HG02981 (cell line): ENCODE measurements around the gene UBE2R2.
"Not testable (repeated sequence)": the region's sequence is repeated elsewhere in the genome, so short reads cannot be mapped to it uniquely, and the experiment has no call there.

Experiments
- ATAC-seq: cut with Tn5 transposase; IDR thresholded peaks from one replicate; pipeline ENCODE4 v1.9.1; 2021; ENCODE audit warnings: mild to moderate bottlenecking, moderate library complexity; ENCODE audit not compliant: unreplicated experiment

Gene UBE2R2

DNA sequence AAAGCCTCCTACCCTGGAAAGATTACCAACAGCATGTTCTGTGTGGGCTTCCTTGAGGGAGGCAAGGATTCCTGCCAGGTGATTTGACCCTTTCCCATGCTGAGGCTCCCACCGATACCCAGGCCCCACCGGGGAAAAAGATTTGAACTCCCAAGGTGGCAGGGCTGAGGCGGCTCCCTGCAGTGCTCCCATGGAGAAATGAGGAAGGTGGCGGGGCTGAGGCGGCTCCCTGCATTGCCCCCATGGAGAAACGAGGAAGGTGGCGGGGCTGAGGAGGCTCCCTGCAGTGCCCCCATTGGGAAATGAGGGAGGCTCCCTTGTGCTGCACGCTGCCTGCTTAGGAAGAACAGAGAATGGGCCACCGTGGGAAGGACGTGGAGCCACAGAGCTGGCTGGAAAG is 18.4 kb upstream of the UBE2R2 start:
- no peak for ATAC-seq

DNA sequence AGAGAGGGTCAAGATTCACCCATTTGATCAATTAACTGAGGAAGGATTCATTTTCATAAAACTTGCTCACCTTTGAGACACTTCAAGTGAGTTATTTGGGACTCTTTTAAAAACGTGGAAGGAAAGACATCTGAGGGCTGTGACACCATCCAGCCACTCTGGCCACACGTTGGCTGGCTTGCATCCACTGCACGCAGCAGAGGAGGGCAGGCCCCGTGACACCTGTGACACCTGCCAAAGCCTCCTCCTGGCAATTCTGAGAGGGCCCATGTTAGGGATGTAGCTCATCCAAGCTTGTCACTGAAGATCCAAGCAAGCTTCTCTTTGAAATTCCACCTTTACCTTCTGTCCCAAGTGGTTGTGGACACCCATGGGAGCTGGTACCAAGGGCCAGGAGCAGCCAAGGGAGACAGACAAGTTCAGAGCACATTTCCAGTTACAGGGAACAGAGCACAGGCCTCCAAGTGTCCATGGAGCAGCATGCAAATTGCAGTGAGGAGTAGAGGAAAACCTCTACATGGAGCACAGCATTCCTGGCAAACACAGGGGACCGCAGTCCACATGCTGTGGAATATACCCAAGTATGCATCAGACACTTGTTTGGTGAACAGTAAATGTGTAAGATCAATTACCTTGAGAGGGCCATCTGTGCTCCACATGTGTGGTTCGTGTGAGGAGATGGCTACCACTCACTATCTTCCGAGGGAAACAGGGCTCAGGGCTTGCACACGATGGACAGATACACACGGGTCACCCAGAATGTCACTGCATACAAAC is 16.8 kb upstream of the UBE2R2 start:
- ATAC-seq: no peak

DNA sequence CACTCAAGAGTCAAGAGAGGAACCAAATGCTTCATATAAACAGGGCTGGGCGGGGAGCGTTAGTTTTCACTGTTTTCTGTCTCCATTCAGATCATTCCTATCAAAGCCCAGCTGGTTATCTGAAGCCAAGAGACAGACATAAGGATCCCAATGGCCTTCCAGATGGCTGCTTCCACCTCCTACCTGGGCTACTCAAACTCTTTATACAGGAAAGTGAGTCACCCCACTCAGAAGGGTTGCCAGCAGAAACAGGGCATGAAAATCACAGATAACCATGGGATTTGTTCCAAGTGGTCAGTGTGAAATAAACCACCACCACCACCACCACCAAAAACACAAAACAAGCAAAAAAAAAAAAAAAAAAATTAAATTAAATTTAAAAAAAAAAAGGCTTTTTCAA is 16.1 kb upstream of the UBE2R2 start:
- no peak for ATAC-seq

DNA sequence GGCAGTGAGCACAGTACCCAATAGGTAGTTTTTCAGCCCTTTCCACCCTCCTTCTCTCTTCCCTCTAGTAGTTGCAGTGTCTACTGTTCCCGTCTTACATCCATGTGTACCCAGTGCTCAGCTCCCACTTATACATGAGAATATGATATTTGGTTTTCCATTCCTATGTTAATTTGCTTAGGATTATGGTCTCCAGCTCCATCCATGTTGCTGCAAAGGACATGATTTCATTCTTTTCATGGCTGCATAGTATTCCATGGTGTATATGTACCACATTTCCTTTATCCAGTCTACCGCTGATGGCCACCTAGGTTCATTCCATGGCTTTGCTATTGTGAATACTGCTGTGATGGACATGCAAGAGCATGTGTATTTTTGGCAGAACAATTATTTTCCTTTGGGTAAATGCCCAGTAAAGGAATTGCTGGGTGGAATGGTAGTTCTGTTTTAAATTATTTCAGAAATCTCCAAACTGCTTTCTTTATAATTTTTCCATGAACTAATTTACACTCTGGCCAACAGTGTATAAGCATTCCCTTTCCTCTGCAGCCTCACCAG is 14.9 kb upstream of the UBE2R2 start:
- not testable (repeated sequence) for ATAC-seq

DNA sequence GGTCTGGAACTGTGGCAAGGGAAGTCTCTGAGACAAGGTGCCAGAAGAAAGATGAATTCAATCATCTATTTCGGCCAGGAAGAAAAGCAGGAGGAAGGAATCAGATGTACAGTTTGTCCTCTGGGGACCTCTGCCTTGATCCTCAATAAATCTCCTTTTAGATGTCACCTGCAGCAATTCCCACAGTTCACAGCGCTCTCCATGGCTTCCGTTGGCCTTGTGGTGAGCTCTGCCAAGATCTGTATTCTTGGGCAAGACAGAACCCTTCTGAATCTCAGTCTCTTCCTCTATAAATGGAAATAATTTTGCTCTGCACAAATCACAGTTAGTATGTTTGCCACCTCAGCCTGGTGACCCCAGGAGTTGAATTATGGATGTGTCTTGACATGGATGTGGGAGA is 12.8 kb upstream of the UBE2R2 start:
- not testable (repeated sequence) for ATAC-seq

DNA sequence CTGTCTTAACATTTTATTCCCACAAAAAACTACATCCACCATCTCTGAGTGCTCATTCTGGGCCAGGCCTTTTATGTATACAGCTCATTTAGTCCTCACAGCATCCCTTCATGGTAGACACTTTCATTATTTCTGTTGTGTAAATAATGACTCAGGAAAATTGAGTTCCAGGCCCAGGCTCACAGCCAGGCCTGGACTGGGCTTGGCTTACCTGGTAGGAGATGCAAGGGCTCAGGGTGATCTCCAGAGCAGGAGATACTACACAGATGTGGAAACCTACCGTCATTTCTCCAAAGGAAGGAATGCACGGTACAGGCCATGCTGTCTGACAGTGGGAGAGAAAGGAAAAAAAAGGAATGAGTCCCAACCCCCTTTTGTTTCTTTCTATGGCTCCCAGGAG is 9.8 kb upstream of the UBE2R2 start:
- not testable (repeated sequence) for ATAC-seq

DNA sequence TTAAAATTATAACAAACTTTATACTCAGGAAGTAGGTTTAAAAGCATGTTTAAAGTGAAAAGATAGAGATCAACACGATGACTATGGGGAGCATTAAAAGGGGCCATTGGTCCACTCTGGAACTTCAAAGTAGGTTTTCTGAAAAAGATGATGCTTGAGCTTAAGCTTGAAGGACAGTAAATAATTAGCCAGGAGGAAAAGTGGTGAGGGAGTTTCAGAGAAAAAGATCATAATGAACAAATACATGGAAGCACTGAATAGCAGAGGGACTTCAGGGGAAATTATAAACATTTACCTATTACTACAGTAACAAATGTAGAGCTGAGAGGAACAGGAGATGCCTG is 8.0 kb upstream of the UBE2R2 start:
- ATAC-seq: peak; percentile 39

DNA sequence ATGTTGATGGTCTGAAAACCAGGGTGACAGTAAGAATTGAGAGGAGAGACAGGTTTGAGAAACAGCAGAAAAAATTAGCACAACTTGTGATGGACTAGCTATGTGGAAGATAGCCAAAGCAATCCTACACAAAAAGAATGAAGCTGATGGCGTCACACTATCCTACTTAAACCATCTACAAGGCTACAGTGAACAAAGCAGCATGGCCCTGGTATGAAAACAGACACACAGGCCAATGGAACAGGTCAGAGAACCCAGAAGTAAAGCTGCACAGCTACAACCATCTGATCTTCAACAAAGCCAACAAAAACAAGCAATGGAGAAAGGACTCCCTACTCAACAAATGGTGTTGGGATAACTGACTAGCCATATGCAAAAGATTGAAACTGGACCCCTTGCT is 7.5 kb upstream of the UBE2R2 start:
- ATAC-seq: no peak

DNA sequence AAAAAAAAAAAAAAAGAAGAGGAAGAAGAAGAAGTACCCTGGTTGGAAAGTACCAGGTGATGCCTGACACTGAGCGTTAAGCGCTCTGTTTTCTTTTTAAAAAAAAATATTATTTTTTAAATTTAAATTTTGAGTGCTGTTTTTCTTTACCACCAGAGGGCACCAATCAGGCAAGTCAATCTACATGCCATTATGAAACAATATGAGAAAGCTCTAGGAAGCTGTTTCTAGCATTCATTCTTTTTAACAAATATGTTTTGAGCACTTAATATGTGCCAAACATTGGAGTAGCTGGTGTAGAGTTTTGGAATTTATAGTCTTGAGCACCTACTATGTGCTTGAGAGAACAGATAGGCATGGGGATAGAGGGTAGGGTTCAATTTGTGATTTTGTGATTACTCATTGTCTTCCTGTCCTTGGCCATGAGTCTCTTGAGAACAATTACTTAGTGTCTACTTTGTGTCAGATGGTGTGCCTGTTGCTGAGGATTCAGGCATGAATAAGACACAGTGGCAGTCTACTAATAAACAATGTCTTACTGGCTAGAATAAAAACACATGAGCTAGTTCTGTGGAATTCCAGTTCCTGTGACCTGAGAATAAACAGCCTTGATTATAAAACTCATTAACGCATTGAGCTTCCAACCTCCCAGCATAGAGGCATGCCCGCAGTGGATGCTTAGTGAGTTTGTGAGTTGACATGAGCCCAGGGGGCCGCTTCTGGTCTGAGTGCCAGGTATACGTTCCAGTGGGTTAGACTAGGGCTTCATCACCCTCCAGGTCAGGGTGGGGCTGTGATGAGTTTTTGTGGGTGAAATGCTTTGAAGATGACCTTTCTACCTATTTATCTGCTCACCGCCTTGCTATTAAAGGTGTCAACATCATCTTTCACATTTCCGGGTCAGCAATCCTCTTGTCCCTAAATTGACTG is 3.0 kb upstream of the UBE2R2 start:
- ATAC-seq: no peak

DNA sequence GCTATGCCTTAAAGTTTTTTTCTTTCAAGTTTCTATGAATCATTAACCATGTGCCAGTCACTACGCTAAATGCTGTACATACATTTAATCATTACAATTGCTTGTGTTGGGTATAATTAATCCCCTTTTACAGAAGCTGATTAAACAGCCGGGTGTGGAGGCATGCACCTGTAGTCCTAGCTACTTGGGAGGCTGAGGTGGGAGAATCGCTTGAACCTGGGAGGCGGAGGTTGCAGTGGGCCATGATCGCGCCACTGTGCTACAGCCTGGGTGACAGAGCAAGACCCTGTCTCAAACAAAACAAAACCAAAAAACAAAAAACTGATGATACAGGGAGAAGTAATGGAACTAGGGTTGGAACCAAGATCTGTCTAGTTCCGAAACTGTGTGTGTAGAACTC is 1.2 kb upstream of the UBE2R2 start:
- ATAC-seq: no peak

DNA sequence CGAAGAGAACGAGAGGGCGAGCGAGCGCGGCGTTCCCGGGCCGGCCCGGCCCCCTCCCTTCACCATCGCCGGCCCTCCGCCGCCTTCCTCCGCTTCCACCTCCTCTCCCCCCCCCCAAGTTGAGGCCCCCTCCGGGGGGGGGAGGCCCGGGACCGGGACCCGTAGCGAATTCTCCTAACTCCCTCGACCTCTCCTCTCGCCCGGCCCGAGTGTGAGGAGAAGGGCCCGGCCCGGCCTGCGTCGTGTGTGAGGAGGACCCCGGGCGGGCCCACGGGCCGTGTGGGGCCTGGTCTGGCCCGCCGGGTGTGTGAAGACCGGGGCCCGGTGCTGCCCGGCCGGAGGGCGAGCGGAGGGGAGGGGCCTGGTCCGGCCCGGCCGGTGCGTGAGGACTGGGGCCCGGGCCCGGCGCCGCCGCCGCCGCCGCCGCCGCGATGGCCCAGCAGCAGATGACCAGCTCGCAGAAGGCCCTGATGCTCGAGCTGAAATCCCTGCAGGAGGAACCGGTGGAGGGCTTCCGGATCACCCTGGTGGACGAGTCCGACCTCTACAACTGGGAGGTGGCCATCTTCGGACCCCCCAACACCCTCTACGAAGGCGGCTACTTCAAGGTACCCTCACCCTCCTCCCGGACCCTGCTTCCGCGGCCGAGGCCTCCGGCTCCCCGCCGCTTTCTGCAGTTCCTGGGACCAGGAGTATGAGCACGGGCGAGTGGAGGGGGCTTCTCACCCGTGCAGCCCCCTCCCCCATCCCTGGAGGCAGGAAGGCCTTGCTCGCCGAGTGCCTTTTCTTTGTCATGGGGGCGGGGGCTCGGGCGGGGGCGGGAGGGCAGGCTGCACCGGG is 587 bp downstream of the UBE2R2 start:
- ATAC-seq: peak; percentile 23

DNA sequence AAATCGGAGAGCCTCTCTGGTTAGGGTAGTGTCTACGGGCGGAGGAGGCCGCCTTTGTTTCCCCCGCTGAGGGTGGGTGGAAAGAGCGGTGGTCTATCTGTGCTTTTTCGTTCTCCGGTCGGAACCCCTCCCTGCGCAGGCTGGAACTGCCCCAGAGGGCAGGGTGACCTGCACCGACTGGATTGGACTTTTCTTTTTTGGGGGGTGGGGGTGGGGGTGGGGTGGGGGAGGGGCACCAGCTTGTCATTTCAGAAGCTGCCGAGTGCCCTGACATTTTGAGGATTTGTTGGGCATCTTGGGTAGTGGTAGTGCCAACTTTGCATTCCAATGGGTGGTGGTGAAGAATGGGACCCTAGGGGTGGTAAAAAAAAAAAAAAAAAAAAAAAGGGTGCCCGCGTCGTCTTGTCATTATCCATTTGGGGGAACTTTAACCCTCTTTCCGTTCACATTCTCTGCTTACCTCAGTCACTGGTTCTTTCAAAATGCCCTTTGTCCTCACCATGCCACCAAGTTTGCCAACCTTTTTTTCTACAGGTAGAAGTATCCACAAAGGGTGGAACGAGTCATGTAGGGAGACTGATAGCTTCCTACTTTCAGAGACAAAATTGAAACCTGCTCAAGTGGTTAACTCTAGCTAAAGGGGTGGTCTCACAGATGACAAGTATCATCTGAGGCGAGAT is 1.3 kb downstream of the UBE2R2 start:
- no peak for ATAC-seq

DNA sequence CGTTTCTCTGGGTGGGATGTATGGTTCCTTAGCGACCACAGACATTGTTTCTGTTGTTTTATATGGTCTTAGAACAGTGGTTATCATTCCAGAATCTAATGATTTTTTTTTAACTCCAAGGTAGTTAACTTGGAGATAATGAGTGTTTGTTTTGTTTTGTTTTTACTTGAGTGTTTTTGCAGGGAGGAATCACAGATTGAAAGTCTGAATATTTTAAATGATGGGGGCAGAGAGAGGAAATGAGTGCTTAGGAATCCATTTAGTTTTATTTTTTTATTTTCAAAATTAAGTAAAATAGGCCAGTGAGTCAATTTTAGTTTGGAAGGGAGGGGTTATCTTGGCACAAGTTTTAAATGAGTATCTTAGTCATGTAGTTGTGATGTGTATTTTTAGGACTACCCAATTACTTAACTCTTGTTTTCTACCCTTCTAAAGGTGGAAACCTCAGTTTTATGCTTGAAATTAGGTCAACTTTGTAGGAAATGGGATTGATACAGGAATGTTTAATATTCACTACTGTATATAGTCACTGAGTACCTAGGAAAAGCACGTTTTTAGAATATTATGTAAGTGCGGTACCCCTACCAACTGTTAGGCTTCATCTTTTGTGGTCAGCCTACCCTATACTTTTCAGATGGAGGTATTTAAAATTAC is 2.0 kb downstream of the UBE2R2 start:
- ATAC-seq: no peak

DNA sequence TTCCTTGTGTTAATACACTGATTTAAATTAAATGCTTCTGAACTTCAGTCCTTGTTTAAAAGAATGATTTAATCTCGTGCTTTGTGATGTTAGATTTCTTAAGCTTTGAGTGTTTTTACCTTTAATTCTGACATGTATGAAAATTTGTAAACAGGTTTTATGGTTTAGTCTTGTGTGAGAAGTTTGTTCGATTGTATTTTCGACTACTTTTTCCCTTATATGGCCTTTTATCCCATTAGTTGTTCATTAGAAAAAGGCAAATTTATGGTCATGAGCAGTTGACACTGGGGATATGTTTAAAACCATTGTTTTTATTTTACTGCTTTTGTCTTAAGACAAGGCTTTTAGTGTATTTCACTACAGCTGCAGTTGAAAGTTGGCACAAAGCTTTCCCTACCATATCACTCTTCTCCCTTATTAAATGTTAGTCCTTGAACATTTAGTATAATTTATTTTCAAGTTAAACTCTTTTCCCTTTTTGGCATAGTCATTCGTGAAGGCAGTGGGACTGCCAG is 3.3 kb downstream of the UBE2R2 start:
- no peak for ATAC-seq

DNA sequence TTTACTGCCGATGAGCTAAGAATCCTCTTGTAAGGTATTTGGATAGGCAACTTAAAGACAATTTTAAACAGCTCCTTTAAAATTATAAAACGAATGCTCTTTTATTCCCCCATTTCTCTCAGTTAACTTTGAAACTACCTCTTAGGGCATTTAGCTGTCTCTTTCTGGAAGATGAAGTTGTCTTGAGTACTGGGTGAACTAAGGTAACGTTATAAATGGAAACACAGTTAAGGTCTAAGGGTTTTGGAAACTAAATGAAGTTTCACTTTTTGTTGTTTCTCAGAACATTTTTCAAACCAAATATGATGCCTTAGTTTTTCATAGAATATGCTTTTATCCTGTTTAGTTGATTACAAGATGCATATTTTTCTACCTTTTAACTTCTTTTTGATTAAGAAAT is 6.8 kb downstream of the UBE2R2 start:
- no peak for ATAC-seq

DNA sequence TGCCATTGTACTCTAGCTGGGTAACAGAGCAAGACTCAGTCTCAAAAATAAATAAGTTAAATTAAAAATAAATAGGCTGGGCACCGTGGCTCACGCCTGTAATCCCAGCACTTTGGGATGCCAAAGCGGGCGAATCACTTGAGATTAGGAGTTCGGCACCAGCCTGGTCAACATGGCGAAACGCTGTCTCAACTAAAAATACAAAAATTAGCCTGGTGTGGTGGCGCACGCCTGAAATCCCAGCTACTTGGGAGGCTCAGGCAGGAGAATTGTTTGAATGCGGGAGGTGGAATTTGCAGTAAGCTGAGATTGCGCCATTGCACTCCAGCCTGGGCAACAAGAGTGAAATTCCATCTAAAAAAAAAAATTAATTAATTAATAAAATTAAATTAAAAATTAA is 10.3 kb downstream of the UBE2R2 start:
- not testable (repeated sequence) for ATAC-seq

DNA sequence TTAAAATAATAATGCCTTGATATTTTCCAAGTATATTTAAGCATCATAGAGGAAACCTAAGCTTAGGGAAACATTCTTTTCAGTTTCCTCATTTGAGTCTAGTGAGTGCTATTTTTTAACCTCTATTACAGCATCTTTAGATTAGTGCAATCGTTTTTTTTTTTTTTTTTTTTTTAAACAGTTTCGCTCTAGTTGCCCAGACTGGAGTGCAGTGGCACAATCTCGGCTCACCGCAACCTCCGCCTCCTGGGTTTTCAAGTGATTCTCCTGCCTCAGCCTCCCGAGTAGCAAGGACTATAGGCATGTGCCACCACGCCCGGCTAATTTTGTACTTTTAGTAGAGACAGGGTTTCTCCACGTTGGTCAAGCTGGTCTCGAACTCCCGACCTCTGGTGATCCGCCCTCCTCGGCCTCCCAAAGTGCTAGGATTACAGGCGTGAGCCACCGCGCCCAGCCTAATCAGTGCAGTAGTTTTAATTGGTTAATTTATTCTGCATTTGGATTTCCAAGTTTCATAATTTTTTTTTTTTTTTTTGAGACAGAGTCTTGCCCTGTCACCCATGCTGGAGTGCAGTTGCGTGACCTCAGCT is 12.8 kb downstream of the UBE2R2 start:
- not testable (repeated sequence) for ATAC-seq

DNA sequence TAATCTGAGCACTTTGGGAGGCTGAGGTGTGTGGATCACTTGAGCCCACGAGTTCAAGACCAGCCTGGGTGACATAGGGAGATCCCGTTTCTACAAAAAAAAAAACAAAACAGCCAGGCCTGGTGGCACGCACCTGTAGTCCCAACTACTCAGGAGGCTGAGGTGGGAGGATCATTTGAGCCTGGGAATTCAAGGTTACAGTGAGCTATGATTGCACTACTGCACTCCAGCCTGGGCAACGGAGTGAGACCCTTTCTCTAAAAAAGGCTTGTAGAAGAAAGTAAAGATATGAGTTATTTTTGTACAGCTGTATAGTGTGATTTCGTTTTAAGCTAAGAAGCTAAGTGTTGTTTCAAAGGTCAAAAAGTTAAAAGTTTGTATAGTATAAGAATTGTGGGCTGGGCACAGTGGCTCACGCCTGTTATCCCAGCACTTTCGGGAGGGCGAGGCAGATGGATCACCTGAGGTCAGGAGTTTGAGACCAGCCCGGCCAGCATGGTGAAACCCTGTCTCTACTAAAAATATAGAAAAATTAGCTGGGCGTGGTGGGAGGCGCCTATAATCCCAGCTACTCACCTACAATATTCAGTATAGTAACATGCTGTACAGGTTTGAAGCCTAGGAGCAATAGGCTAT is 18.8 kb downstream of the UBE2R2 start:
- no peak for ATAC-seq

DNA sequence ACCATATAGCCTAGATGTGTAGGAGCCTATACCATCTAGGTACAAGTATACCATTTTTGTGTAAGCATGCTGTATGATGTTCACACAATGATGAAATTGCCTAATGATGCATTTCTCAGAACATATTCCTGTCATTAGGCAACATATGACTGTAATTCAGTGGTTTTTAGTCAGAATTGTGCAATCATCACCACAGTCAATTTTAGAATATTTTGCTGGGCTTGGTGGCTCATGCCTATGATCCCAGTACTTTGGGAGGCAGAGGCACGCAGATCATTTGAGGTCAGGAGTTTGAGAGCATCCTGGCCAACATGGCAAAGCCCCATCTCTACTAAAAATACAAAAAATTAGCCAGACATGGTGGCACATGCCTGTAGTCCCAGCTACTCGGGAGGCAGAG is 19.3 kb downstream of the UBE2R2 start:
- ATAC-seq: not testable (repeated sequence)
